GM12865 (cell line): Measurements from ENCODE around the gene ADAMTS12.

Experiments
- DNase-seq: peaks from one replicate; pipeline ENCODE4 v3.0.0; 2010; ENCODE audit warnings: low read depth
- H3K4me3 ChIP-seq: 2 replicates; pipeline ENCODE4 v1.5.1; 2011; ENCODE audit warnings: mild to moderate bottlenecking, low read depth, low read length, control low read depth
- TF ChIP-seq, protein P1 (sequence below): IDR thresholded peaks from 2 replicates; pipeline ENCODE4 v1.5.1; 2011; ENCODE audit warnings: low read length, control low read depth, low read depth, inconsistent platforms; ENCODE audit not compliant: insufficient read depth; ENCODE audit errors: missing control alignments

Gene ADAMTS12

DNA sequence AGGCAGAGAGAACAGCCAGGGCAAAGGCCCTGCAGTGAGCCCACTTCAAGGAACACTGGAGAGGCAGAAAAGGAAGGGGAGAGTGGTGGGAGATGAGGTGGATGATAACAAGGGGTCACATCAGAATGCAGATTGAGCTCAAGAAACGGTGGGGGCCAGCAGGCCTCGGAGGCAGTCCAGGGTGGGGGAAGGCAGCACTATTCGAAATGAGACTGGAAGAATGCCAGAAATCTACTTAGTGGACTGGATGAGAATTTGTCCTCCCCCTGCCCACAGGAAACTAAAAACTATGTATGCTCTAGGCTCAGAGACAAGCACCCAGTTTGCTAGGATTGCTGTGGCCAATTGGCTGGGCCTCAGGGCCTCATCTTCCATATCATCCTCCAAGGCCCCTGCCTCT is 148.7 kb downstream of the ADAMTS12 start:
- no peak for DNase-seq
- TF ChIP-seq, protein P1, sequence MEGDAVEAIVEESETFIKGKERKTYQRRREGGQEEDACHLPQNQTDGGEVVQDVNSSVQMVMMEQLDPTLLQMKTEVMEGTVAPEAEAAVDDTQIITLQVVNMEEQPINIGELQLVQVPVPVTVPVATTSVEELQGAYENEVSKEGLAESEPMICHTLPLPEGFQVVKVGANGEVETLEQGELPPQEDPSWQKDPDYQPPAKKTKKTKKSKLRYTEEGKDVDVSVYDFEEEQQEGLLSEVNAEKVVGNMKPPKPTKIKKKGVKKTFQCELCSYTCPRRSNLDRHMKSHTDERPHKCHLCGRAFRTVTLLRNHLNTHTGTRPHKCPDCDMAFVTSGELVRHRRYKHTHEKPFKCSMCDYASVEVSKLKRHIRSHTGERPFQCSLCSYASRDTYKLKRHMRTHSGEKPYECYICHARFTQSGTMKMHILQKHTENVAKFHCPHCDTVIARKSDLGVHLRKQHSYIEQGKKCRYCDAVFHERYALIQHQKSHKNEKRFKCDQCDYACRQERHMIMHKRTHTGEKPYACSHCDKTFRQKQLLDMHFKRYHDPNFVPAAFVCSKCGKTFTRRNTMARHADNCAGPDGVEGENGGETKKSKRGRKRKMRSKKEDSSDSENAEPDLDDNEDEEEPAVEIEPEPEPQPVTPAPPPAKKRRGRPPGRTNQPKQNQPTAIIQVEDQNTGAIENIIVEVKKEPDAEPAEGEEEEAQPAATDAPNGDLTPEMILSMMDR, result no peak
- H3K4me3 ChIP-seq, result no peak overlapping the region

DNA sequence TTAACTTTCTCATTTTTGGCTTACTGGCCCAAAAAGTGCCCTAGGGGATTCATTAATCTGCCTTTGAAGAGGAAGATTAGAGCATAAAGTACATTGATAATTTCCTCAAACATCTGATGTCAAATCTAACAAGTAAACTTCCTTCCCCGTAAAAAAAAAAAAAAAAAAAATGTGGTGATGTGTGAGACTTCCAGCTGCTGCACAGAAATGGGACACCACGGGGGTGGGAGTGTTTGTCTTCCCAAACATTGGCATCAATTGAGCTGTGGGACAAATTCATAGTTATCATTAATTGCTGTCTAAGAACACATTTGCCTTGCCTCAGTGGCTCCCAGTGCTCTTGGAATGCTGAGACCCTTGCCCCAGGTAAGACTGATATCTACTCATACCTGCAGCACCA is 149.6 kb downstream of the ADAMTS12 start:
- DNase-seq, result no peak
- H3K4me3 ChIP-seq, result no peak overlapping the region
- TF ChIP-seq, protein P1, result no peak

DNA sequence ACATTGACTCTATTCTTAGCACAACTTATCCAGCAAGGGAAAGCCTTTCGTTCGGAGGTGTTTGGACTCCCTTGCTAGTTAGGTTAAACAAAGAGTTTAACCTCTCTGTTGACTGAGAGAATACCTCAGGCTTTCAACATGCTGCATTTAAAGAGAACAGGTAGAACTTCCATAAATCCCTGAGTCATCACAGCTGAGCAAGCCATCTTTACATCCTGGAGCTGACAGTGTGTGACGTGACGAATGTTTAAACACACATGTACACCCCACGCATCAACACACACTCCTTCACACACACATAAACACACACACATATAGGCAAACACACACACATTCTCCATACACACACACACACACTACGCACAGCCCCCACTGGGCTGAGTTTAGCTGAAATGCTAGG is 152.8 kb downstream of the ADAMTS12 start:
- H3K4me3 ChIP-seq, result no peak overlapping the region
- DNase-seq, result no peak
- TF ChIP-seq, protein P1, result no peak

DNA sequence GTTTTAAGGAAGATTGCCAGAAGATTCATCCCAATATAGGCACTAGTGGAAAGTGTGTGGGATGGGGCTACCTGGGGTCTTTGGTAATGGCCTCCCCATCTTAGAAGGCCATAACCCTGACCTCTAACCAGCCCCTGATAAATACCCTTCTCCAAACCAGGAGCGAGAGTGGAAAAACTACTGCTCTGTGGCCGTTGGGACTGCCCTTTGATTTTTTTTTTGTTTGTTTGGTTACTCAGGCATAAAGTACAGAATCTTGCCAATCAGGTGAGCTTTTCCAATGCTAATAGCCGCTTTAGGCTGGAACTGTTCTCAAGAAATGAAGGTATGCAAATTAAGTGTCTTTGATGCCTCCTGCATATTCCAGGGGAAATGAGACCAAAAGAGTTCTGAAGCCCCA is 153.7 kb downstream of the ADAMTS12 start:
- no peak overlapping the region for H3K4me3 ChIP-seq
- TF ChIP-seq, protein P1, result no peak
- no peak for DNase-seq

DNA sequence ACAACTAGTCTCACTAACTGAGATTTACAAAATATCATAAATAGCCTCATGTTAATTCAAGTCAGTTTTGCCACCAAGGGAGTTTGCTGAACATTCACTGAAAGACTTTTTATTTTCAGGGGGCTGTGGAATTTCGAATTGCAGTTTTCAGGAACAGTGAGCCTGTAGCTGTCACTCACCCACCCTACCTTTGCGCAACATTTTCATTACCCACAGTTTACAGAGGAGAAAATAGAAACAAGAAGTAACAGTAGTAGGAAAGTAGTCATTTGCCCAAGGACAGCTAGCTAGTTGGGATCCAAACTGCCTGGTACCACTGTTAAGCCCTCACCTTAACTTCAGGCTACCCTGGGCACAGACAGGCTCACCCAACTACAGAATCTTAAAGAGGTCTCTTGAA is 154.1 kb downstream of the ADAMTS12 start:
- TF ChIP-seq, protein P1, result no peak
- DNase-seq, result no peak
- no peak overlapping the region for H3K4me3 ChIP-seq

DNA sequence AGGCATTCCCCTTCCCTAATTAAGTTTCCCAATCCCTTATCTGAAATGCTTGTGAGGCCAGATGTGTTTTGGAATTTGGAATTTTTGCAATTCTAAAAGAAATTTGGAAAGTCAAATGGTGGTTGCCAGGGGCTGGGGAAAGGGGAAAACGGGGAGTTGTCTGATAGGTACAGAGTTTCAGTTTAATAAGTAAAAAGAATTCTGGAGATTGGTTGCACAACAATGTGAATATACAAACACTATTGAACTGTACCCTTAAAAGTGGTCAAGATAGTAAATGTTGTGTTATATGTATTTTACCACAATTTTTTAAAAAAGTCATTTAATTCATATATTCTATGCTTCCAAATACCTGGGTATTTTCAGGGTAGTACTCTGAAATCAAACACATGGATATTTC is 154.5 kb downstream of the ADAMTS12 start:
- DNase-seq, result no peak
- TF ChIP-seq, protein P1, result no peak
- no peak overlapping the region for H3K4me3 ChIP-seq

DNA sequence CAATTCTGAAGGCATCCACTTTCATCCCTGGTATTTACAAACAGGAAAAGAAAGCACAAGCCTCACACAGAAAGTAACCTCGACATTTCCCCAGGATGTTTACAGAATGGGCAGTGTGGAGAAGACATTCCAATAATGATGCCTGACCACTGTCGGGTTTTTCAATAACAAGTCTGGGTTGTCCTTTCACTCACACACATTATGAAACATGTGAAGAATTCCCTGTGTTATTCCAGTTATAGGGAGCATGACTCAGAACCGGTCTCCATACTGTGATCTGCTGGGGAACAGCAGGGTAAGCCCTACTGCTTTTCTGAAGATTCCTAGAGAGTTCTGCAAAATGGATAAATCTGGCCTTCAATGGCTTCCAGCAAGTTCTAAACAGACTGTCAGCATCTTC is 155.3 kb downstream of the ADAMTS12 start:
- no peak for DNase-seq
- TF ChIP-seq, protein P1, result no peak
- H3K4me3 ChIP-seq, result no peak overlapping the region
